HEK293 (cell line): ENCODE data around the gene TSHZ3.

ENCODE experiments used
- CTCF ChIA-PET: fragments of 350-600 bp; formaldehyde crosslinking; extraction: SDS; loops from one replicate; lab custom pipeline; 2021; ENCODE audit warnings: antibody characterized with exemption; lab: Yijun Ruan, JAX
- POLR2A ChIA-PET: fragments of 300-600 bp; formaldehyde crosslinking; extraction: SDS; loops from one replicate; lab custom pipeline; 2020; ENCODE audit warnings: antibody characterized with exemption, inconsistent platforms; lab: Yijun Ruan, JAX
- H3K27ac ChIP-seq: fragments of 200-500 bp; sonication (Bioruptor generic); 2 replicates; pipeline ENCODE4 v1.5.1; 2014; ENCODE audit warnings: low read depth, low read length, control low read depth, inconsistent platforms; ENCODE audit errors: extremely low read depth
- H3K36me3 ChIP-seq, 2 experiments: fragments of 200-500 bp in 1 of 2; sonication (Bioruptor generic) in 1 of 2; 1 replicate in 1 of 2; 2 replicates in 1 of 2; pipeline ENCODE4 v1.5.1; 2014 to 2017; ENCODE audit warnings: inconsistent platforms in 2 of 2, low read length in 2 of 2; ENCODE audit not compliant: control insufficient read depth in 2 of 2, insufficient read depth in 1 of 2
- H3K4me1 ChIP-seq: fragments of 200-500 bp; sonication (Bioruptor generic); 2 replicates; pipeline ENCODE4 v1.5.1; 2014; ENCODE audit warnings: mild to moderate bottlenecking, low read length, inconsistent platforms; ENCODE audit not compliant: control insufficient read depth, insufficient read depth
- H3K4me3 ChIP-seq: 2 replicates; pipeline ENCODE4 v1.5.1; 2011; ENCODE audit warnings: low read depth, mild to moderate bottlenecking, control low read depth, low read length, moderate library complexity
- H3K9me3 ChIP-seq: fragments of 200-500 bp; sonication (Bioruptor generic); 2 replicates; pipeline ENCODE4 v1.5.1; 2014; ENCODE audit warnings: low read depth, low read length, inconsistent platforms; ENCODE audit not compliant: control insufficient read depth, insufficient read depth
- IKZF3 ChIP-seq: fragments of 450-650 bp; IDR thresholded peaks from 2 replicates; pipeline ENCODE4 v1.5.0; 2018; ENCODE audit warnings: missing biosample characterization, mild to moderate bottlenecking, missing genetic modification characterization, moderate library complexity
- OVOL3 ChIP-seq: fragments of 450-650 bp; formaldehyde crosslinking; IDR thresholded peaks from 2 replicates; pipeline ENCODE4 v1.5.1; 2016; ENCODE audit warnings: missing biosample characterization, missing genetic modification characterization
- PRDM4 ChIP-seq: fragments of 450-650 bp; formaldehyde crosslinking; IDR thresholded peaks from 2 replicates; pipeline ENCODE4 v1.5.1; 2017; ENCODE audit warnings: missing biosample characterization, missing genetic modification characterization
- SALL2 ChIP-seq: fragments of 450-650 bp; formaldehyde crosslinking; IDR thresholded peaks from 2 replicates; pipeline ENCODE4 v1.5.0; 2017; ENCODE audit warnings: missing biosample characterization, mild to moderate bottlenecking, missing genetic modification characterization, borderline replicate concordance
- SCRT2 ChIP-seq: fragments of 450-650 bp; formaldehyde crosslinking; IDR thresholded peaks from 2 replicates; pipeline ENCODE4 v1.5.1; 2016; ENCODE audit warnings: missing biosample characterization, missing genetic modification characterization
- ZIC2 ChIP-seq: fragments of 450-650 bp; formaldehyde crosslinking; IDR thresholded peaks from 2 replicates; pipeline ENCODE4 v1.5.1; 2016; ENCODE audit warnings: missing biosample characterization, missing genetic modification characterization
- ZNF138 ChIP-seq: fragments of 450-650 bp; formaldehyde crosslinking; IDR thresholded peaks from 2 replicates; pipeline ENCODE4 v1.5.1; 2016; ENCODE audit warnings: missing biosample characterization, missing genetic modification characterization, borderline replicate concordance
- ZNF157 ChIP-seq: fragments of 450-650 bp; formaldehyde crosslinking; IDR thresholded peaks from 2 replicates; pipeline ENCODE4 v1.5.1; 2016; ENCODE audit warnings: missing biosample characterization, missing genetic modification characterization
- ZNF16 ChIP-seq: fragments of 450-650 bp; formaldehyde crosslinking; IDR thresholded peaks from 2 replicates; pipeline ENCODE4 v1.5.1; 2016; ENCODE audit warnings: low read depth, missing biosample characterization, missing genetic modification characterization
- ZNF398 ChIP-seq: fragments of 450-650 bp; formaldehyde crosslinking; IDR thresholded peaks from 2 replicates; pipeline ENCODE4 v1.5.1; 2017; ENCODE audit warnings: missing biosample characterization, missing genetic modification characterization
- ZNF560 ChIP-seq: fragments of 450-650 bp; formaldehyde crosslinking; IDR thresholded peaks from 2 replicates; pipeline ENCODE4 v1.5.1; 2017; ENCODE audit warnings: missing biosample characterization, missing genetic modification characterization, borderline replicate concordance
- ZNF600 ChIP-seq: fragments of 450-650 bp; formaldehyde crosslinking; IDR thresholded peaks from 2 replicates; pipeline ENCODE4 v1.5.1; 2016; ENCODE audit warnings: missing biosample characterization, missing genetic modification characterization
- ZNF785 ChIP-seq: fragments of 450-650 bp; formaldehyde crosslinking; IDR thresholded peaks from 2 replicates; pipeline ENCODE4 v1.5.1; 2016; ENCODE audit warnings: missing biosample characterization, missing genetic modification characterization
- TF ChIP-seq, protein P1 (sequence below): fragments of 450-650 bp; formaldehyde crosslinking; IDR thresholded peaks from 2 replicates; pipeline ENCODE4 v1.5.1; 2017; ENCODE audit warnings: missing biosample characterization, missing genetic modification characterization
- TF ChIP-seq, protein P2 (sequence below): fragments of 450-650 bp; formaldehyde crosslinking; IDR thresholded peaks from 2 replicates; pipeline ENCODE4 v1.5.1; 2016; ENCODE audit warnings: missing biosample characterization, missing genetic modification characterization

TSHZ3 gene

DNA sequence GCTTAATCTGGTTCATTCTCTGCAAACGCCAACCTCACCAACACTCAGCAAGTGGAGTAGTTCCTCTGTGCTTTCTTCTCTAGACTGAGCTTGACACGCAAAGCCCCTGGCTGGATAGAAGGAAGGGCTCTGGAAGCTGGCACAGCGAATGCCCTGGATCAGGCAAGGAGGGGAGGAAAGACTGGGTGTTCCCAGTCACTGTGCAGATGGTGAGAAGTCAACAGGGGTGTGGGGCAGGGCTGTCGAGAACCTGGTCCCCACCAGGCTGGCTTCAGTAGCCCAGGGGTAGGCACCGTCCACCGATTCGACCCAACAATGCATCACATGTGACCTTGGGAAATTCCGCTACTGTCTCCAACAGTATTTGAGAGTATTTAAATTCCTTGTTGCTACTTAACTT, 65.5 kb downstream of the TSHZ3 start (continued):
- no peak for TF ChIP-seq ZNF16 (tag by site-specific recombination)

DNA sequence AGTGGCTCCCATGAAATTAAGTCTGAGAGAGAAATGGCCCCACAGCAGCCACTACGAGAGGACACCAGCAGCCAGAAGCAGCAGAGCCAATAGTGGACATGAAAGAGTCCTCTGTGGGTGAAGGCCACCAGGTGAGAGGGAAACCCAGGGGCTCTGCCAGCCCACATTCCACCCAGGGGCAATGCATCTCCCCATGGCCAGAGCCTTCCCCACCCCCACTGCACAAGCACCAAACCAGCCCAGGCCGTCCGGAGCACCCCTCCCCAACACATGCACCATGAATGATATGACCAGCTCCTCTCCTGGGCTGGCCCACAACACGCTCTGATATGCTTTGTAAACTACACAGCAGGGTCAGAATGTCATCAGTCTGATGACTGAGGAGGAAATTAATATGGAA, 66.9 kb downstream of the TSHZ3 start:
- Histone ChIP-seq H3K9me3 (no peaks in the 10 kb centered on the region), H3K4me1 (peaks cover 7% of the 10 kb centered on the region), H3K27ac (no peak overlapping the region), H3K4me3 (no peak overlapping the region), H3K36me3 (peaks cover 9 to 22% of the 10 kb centered on the region in 2 experiments)
- ChIA-PET POLR2A (no interaction called here), CTCF (no interaction called here)
- TF ChIP-seq ZNF398 (tag by site-specific recombination), result no peak
- no peak for TF ChIP-seq ZNF138 (tag by site-specific recombination)
- no peak for TF ChIP-seq ZNF785 (tag by site-specific recombination)
- no peak for TF ChIP-seq ZNF157 (tag by site-specific recombination)
- TF ChIP-seq, protein P1, sequence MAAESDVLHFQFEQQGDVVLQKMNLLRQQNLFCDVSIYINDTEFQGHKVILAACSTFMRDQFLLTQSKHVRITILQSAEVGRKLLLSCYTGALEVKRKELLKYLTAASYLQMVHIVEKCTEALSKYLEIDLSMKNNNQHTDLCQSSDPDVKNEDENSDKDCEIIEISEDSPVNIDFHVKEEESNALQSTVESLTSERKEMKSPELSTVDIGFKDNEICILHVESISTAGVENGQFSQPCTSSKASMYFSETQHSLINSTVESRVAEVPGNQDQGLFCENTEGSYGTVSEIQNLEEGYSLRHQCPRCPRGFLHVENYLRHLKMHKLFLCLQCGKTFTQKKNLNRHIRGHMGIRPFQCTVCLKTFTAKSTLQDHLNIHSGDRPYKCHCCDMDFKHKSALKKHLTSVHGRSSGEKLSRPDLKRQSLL (tag by site-specific recombination), result no peak
- TF ChIP-seq IKZF3, result no peak
- TF ChIP-seq OVOL3 (tag by site-specific recombination), result no peak
- TF ChIP-seq, all 188 proteins: peak for 0

GRCh38 chr19:31280287-31281006, 68.8 kb downstream of the TSHZ3 start:
- peaks cover 18% of the 10 kb centered on the region for H3K4me1 ChIP-seq
- H3K36me3 ChIP-seq, result peaks cover 13 to 35% of the 10 kb centered on the region in 2 experiments
- no peak for TF ChIP-seq ZNF560 (tag by site-specific recombination)
- TF ChIP-seq, protein P2, sequence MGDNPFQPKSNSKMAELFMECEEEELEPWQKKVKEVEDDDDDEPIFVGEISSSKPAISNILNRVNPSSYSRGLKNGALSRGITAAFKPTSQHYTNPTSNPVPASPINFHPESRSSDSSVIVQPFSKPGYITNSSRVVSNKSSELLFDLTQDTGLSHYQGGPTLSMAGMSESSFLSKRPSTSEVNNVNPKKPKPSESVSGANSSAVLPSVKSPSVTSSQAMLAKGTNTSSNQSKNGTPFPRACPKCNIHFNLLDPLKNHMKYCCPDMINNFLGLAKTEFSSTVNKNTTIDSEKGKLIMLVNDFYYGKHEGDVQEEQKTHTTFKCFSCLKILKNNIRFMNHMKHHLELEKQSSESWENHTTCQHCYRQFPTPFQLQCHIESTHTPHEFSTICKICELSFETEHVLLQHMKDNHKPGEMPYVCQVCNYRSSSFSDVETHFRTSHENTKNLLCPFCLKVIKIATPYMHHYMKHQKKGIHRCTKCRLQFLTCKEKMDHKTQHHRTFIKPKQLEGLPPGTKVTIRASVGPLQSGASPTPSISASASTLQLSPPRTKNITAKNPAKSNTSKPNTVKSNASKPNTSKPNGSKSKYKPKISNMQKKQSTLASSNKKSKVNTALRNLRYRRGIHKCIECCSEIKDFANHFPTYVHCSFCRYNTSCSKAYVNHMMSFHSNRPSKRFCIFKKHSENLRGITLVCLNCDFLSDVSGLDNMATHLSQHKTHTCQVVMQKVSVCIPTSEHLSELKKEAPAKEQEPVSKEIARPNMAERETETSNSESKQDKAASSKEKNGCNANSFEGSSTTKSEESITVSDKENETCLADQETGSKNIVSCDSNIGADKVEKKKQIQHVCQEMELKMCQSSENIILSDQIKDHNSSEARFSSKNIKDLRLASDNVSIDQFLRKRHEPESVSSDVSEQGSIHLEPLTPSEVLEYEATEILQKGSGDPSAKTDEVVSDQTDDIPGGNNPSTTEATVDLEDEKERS (tag by site-specific recombination), result no peak
- TF ChIP-seq SALL2 (tag by site-specific recombination), result no peak
- TF ChIP-seq PRDM4 (tag by site-specific recombination), result no peak
- TF ChIP-seq ZIC2 (tag by site-specific recombination), result peak; percentile 14; the same call in 1 of the 2 replicates
- peak; percentile 66; the same call in 1 of the 2 replicates for TF ChIP-seq SCRT2 (tag by site-specific recombination)
- TF ChIP-seq ZNF600, result peak; percentile 92; the same call in 1 of the 2 replicates
- no peak for TF ChIP-seq OVOL3 (tag by site-specific recombination)
- H3K4me3 ChIP-seq, result no peak overlapping the region
- H3K9me3 ChIP-seq, result no peaks in the 10 kb centered on the region
- ChIA-PET POLR2A (no interaction called here), CTCF (interaction anchor here (0.6 to 1.4 kb wide), 4 partner anchors 226 to 614 kb away, joined by 3 read pairs; no protein-coding TSS in a partner anchor)
- H3K27ac ChIP-seq, result no peak overlapping the region
